NCI-H82 treated with DMSO at 0.1 percent for 48 hours (cell line): Measurements from ENCODE around the gene LMAN2.
"Not testable (repeated sequence)": the region's sequence is repeated elsewhere in the genome, so short reads cannot be mapped to it uniquely, and the experiment has no call there.

ENCODE experiments used
- DNase-seq: peaks from one replicate; lab custom pipeline; 2025; ENCODE audit not compliant: unreplicated experiment; lab: John Stamatoyannopoulos, UW

Gene LMAN2

DNA sequence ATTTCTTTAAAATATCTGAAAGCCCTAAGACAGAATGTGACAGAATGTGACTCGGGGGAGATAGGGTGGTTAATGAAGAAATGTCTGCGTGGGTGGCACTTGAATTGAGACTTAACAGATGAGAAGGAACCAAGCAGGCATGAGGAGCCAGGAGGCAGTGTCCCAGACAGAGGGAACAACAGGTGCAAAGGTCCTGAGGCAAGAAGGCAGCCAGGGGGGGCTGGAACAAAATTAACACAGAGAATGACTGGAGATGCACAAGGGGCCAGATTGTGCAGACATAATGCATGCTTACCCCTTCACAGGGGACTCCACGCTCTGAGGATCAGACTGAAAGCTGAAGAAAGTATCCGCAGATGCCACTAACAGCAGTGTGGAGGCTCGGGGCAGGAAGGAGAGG, 1.7 kb downstream of the LMAN2 start:
- DNase-seq = no peak

GRCh38 chr5:177349362-177349647, 2.2 kb downstream of the LMAN2 start:
- DNase-seq = no peak

DNA sequence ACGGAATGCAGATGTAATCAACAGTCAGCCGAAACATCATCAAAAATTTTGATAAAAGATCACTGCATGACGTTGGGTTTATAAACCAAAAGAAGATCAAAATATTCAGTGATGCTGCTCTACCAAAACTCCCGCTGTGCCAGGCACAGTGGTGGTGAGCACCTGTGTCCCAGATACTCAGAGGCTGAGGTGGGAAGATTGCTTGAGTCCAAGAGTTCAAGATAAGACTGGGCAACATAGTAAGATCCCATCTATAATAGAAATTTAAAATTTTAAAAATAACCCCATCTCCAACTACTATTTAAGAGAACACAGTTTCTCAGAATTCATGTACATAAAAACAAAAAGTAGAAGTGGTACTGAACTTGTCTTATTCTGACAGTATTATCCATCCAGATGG, 3.8 kb downstream of the LMAN2 start:
- no peak for DNase-seq

GRCh38 chr5:177346820-177347219, 4.6 kb downstream of the LMAN2 start:
- no peak for DNase-seq

DNA sequence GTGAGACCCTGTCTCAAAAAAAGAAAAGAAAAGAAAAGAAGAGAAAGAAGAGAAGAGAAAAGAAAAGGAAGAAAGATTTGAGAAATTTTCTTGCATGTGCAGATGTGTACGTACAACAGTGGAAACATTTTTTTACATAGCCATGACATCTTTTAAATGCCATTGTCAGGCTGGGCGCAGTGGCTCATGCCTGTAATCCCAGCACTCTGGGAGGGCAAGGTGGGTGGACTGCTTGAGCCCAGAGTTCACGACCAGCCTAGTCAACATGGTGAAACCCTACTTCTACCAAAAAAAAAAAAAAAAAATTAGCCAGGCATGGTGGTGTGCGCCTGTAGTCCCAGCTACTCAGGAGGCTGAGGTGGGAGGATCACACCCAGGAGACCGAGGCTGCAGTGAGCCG, 6.6 kb downstream of the LMAN2 start:
- no peak for DNase-seq

DNA sequence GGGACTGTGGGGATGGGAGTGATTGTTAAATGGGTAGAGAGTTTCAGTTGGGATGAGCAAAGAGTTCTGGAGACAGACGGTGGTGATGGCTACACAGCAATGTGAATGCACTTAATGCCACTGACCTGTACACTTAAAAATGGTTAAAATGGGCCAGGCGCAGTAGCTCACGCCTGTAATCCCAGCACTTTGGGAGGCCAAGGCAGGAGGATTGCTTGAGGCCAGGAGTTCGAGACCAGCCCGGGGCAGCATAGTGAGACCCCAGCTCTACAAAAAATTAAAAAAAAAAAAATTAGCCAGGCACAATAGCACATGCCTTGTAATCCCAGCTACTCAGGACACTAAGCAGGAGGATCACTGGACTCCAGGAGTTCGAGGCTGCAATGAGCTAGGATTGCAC, 7.7 kb downstream of the LMAN2 start:
- DNase-seq = no peak

- DNase-seq = not testable (repeated sequence)
These were observed 8.5 kb downstream of the LMAN2 start for GRCh38 chr5:177343000-177343399.

GRCh38 chr5:177339107-177339638, 12.3 kb downstream of the LMAN2 start:
- DNase-seq = no peak

GRCh38 chr5:177338251-177339106, 13.0 kb downstream of the LMAN2 start:
- DNase-seq = no peak

- no peak for DNase-seq
These were observed 14.6 kb downstream of the LMAN2 start for GRCh38 chr5:177336603-177337494.

DNA sequence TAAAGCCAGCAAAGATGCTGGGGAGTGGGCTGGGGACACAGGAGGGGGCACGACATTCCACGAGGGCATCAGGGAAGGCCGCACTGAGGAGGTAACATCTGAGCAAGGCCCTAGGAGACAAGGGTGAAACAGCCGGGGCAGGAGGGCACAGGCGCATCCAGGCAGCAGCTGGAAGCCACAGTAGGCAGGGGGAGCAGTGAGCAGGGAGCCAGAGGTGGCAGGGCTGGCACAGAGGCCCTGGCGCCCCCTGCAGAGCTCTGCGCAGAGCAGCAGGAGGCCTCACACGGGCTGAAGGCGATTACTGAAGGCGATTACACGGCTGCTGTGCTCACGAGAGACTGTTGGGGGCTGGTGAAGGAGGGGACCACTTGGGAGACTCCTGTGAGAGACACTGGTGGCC, 15.4 kb downstream of the LMAN2 start:
- no peak for DNase-seq

GRCh38 chr5:177335701-177336065, 15.8 kb downstream of the LMAN2 start:
- DNase-seq = no peak

- no peak for DNase-seq
These were observed 16.4 kb downstream of the LMAN2 start for GRCh38 chr5:177334781-177335700.

DNA sequence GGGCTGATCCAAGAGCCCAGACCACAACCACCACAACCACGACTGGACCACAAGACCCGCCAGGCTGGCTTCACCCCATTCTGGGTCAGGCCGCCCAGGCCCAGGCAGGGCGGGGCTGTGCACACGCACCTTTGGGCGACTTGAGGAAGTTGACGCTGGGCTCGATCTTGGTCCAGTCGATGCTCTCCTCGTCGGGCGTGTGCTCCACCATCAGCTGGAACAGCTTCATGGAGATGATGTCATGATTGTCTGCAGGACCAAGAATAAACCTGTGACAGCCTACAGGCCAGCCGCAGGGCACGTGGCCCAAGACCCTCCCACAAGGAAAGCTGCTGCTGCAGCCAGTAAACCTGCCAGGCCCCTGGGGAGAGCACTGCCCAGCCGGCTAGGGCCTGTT, 17.3 kb downstream of the LMAN2 start:
- no peak for DNase-seq

GRCh38 chr5:177333420-177334154, 17.9 kb downstream of the LMAN2 start:
- no peak for DNase-seq

- DNase-seq = no peak
These were observed 18.6 kb downstream of the LMAN2 start for GRCh38 chr5:177332896-177333260.

- DNase-seq = no peak
These were observed 19.2 kb downstream of the LMAN2 start for GRCh38 chr5:177332031-177332895.

DNA sequence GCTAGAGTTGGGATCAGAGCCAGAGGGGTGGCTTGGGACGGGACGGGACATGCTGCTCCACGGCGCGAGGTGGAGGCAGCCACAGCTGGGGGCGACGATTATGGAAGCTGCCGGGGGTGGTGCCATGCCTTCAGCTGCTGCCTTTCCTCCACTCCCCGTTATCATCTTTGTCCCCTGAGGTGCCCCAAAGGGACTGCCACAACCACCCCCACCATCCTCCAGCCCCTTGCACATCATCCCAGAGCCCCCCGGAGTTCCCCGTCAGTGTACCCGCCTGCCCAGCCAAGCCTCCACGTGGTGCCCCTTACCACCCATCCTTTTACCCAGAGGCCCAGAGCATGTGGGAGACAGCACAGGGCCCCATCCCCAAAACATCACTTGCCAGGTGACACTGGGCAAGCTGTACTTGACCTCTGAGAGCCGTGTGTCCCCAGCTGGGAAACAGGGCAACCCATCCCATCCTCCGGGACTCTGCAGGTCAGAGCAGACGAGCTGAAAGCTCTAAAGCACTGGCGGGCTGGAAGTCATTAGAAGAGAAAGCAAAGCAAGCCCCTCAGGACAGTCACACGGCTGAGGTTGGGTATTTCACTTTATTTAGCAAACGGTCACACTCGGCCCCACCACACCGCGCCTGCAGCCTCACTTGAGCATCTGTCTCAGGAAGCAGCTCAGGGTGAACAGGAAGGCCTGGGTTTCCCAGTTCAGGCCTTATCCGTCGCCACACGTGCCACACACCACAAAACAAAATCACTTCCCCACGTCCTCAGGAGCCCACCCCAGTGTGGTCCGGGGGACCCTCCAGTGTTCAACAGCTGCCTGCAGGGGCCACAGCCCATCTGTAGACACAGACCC, 20.3 kb downstream of the LMAN2 start:
- DNase-seq = no peak

GRCh38 chr5:177329883-177330282, 21.6 kb downstream of the LMAN2 start:
- DNase-seq = no peak
